ENCODE data around the gene YES1. TPM values are rescaled to one million over a fixed set of nuclear protein-coding genes. Genes with fewer than 3 reads are reported as not detected.
"Not testable (repeated sequence)": the region's sequence is repeated elsewhere in the genome, so short reads cannot be mapped to it uniquely, and the experiment has no call there.

YES1 gene
- polyA plus RNA-seq, 4 donors = 35.9 to 47.1 (median 39.8) TPM

DNA sequence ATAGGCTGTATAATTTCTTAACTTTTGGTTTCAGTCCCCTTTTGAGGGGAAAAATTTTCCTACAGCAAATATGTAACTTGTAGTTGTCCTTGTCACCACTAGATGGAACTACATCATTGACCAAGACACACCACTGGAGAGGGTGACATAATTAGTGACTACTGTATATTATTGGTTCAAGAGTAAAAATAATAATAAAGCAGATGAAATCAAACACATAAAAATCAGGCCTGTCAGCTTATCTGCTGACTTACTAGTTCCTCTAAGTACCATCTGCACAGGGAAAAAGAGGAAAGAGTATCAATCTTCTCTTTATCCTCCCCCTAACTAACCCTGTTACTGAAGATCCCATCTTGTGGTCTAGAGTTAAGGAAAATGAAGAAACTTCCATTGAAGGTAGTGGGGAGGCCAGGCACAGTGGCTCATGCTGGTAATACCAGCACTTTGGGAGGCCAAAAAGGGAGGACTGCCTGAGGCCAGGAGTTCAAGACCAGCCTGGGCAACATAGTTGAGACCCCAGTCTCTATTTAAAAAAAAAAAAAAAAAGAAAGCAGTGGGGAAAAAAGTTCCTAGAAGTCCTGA is 70.0 kb downstream of the YES1 start:
- no peaks in the 10 kb centered on the region for H3K4me1 ChIP-seq (ENCODE audit: control insufficient read depth in 3 of 3, insufficient read depth in 2 of 3, low read depth in 1 of 3, low read length in 2 of 3)
- DNase-seq = peak; percentile 45 to 53
- H3K36me3 ChIP-seq (ENCODE audit: control insufficient read depth in 3 of 3, insufficient read depth in 2 of 3, low read depth in 1 of 3, low read length in 3 of 3) = peaks cover 0 to 31% (median 0%) of the 10 kb centered on the region in 3 donors
- H3K4me3 ChIP-seq (ENCODE audit: low read depth in 1 of 3, low read length in 3 of 3) = no peak overlapping the region
- H3K9me3 ChIP-seq (ENCODE audit: control insufficient read depth in 2 of 2, insufficient read depth in 1 of 2, low read depth in 1 of 2, low read length in 1 of 2) = no peaks in the 10 kb centered on the region
- H3K27ac ChIP-seq (ENCODE audit: low read depth in 1 of 3, low read length in 2 of 3) = no peak overlapping the region
- no peaks in the 10 kb centered on the region for H3K27me3 ChIP-seq (ENCODE audit: control insufficient read depth in 3 of 3, insufficient read depth in 3 of 3, low read length in 3 of 3)
- FAIRE-seq = peak; percentile 64

- Histone ChIP-seq H3K36me3 (ENCODE audit: control insufficient read depth in 3 of 3, insufficient read depth in 2 of 3, low read depth in 1 of 3, low read length in 3 of 3) (peaks cover 0 to 25% (median 13%) of the 10 kb centered on the region in 3 donors), H3K9me3 (ENCODE audit: control insufficient read depth in 2 of 2, insufficient read depth in 1 of 2, low read depth in 1 of 2, low read length in 1 of 2) (no peaks in the 10 kb centered on the region), H3K27me3 (ENCODE audit: control insufficient read depth in 3 of 3, insufficient read depth in 3 of 3, low read length in 3 of 3) (no peaks in the 10 kb centered on the region), H3K4me3 (ENCODE audit: low read depth in 1 of 3, low read length in 3 of 3) (no peak overlapping the region), H3K4me1 (ENCODE audit: control insufficient read depth in 3 of 3, insufficient read depth in 2 of 3, low read depth in 1 of 3, low read length in 2 of 3) (peaks cover 0 to 5% (median 0%) of the 10 kb centered on the region in 3 donors), H3K27ac (ENCODE audit: low read depth in 1 of 3, low read length in 2 of 3) (no peak overlapping the region)
- 26 to 63% (median 50%) methylated on average over 3 of the region's 3 CpGs for WGBS, 3 donors
- peak in 1 of 2 donors; percentile 35 for DNase-seq
- FAIRE-seq = no peak
Observed at GRCh38 chr18:732371-732770, 79.7 kb downstream of the YES1 start.

GRCh38 chr18:731185-731584 is 80.9 kb downstream of the YES1 start:
- no peak for FAIRE-seq

GRCh38 chr18:730692-731091 is 81.3 kb downstream of the YES1 start:
- DNase-seq = no peak
- no peak overlapping the region for H3K4me3 ChIP-seq (ENCODE audit: low read depth in 1 of 3, low read length in 3 of 3)
- no peak for FAIRE-seq
- H3K27ac ChIP-seq (ENCODE audit: low read depth in 1 of 3, low read length in 2 of 3) = no peak overlapping the region
- H3K9me3 ChIP-seq (ENCODE audit: control insufficient read depth in 2 of 2, insufficient read depth in 1 of 2, low read depth in 1 of 2, low read length in 1 of 2) = no peaks in the 10 kb centered on the region
- no peaks in the 10 kb centered on the region for H3K27me3 ChIP-seq (ENCODE audit: control insufficient read depth in 3 of 3, insufficient read depth in 3 of 3, low read length in 3 of 3)
- H3K4me1 ChIP-seq (ENCODE audit: control insufficient read depth in 3 of 3, insufficient read depth in 2 of 3, low read depth in 1 of 3, low read length in 2 of 3) = peaks cover 0 to 5% (median 0%) of the 10 kb centered on the region in 3 donors
- peaks cover 0 to 20% (median 5%) of the 10 kb centered on the region in 3 donors for H3K36me3 ChIP-seq (ENCODE audit: control insufficient read depth in 3 of 3, insufficient read depth in 2 of 3, low read depth in 1 of 3, low read length in 3 of 3)

More at GRCh38 chr18:731185-731584, 80.9 kb downstream of the YES1 start:
- Histone ChIP-seq H3K36me3 (ENCODE audit: control insufficient read depth in 3 of 3, insufficient read depth in 2 of 3, low read depth in 1 of 3, low read length in 3 of 3) (peaks cover 0 to 22% (median 10%) of the 10 kb centered on the region in 3 donors), H3K4me1 (ENCODE audit: control insufficient read depth in 3 of 3, insufficient read depth in 2 of 3, low read depth in 1 of 3, low read length in 2 of 3) (peaks cover 0 to 5% (median 0%) of the 10 kb centered on the region in 3 donors), H3K4me3 (ENCODE audit: low read depth in 1 of 3, low read length in 3 of 3) (no peak overlapping the region), H3K27ac (ENCODE audit: low read depth in 1 of 3, low read length in 2 of 3) (no peak overlapping the region), H3K9me3 (ENCODE audit: control insufficient read depth in 2 of 2, insufficient read depth in 1 of 2, low read depth in 1 of 2, low read length in 1 of 2) (no peaks in the 10 kb centered on the region), H3K27me3 (ENCODE audit: control insufficient read depth in 3 of 3, insufficient read depth in 3 of 3, low read length in 3 of 3) (no peaks in the 10 kb centered on the region)
- no peak for DNase-seq

GRCh38 chr18:730120-730519 is 81.9 kb downstream of the YES1 start:
- not testable (repeated sequence) for H3K4me3 ChIP-seq (ENCODE audit: low read depth in 1 of 3, low read length in 3 of 3); FAIRE-seq; H3K9me3 ChIP-seq (ENCODE audit: control insufficient read depth in 2 of 2, insufficient read depth in 1 of 2, low read depth in 1 of 2, low read length in 1 of 2); H3K4me1 ChIP-seq (ENCODE audit: control insufficient read depth in 3 of 3, insufficient read depth in 2 of 3, low read depth in 1 of 3, low read length in 2 of 3); DNase-seq; H3K27ac ChIP-seq (ENCODE audit: low read depth in 1 of 3, low read length in 2 of 3); H3K27me3 ChIP-seq (ENCODE audit: control insufficient read depth in 3 of 3, insufficient read depth in 3 of 3, low read length in 3 of 3)
- peaks cover 0 to 20% (median 0%) of the 10 kb centered on the region in 3 donors for H3K36me3 ChIP-seq (ENCODE audit: control insufficient read depth in 3 of 3, insufficient read depth in 2 of 3, low read depth in 1 of 3, low read length in 3 of 3)
- WGBS, 3 donors = 93 to 96% (median 94%) methylated on average over 5 of the region's 5 CpGs

- Histone ChIP-seq H3K9me3 (ENCODE audit: control insufficient read depth in 2 of 2, insufficient read depth in 1 of 2, low read depth in 1 of 2, low read length in 1 of 2) (no peaks in the 10 kb centered on the region), H3K4me1 (ENCODE audit: control insufficient read depth in 3 of 3, insufficient read depth in 2 of 3, low read depth in 1 of 3, low read length in 2 of 3) (no peaks in the 10 kb centered on the region), H3K27me3 (ENCODE audit: control insufficient read depth in 3 of 3, insufficient read depth in 3 of 3, low read length in 3 of 3) (no peaks in the 10 kb centered on the region), H3K4me3 (ENCODE audit: low read depth in 1 of 3, low read length in 3 of 3) (no peak overlapping the region), H3K36me3 (ENCODE audit: control insufficient read depth in 3 of 3, insufficient read depth in 2 of 3, low read depth in 1 of 3, low read length in 3 of 3) (peaks cover 0 to 15% (median 4%) of the 10 kb centered on the region in 3 donors), H3K27ac (ENCODE audit: low read depth in 1 of 3, low read length in 2 of 3) (no peak overlapping the region)
- DNase-seq (no peak), FAIRE-seq (no peak)
- 89 to 97% (median 93%) methylated on average over 9 of the region's 9 CpGs for WGBS, 3 donors
Observed at GRCh38 chr18:725646-726045, 86.4 kb downstream of the YES1 start.

- peaks cover 0 to 15% (median 4%) of the 10 kb centered on the region in 3 donors for H3K36me3 ChIP-seq (ENCODE audit: control insufficient read depth in 3 of 3, insufficient read depth in 2 of 3, low read depth in 1 of 3, low read length in 3 of 3)
- no peak for FAIRE-seq
Observed at GRCh38 chr18:723541-724080, 88.4 kb downstream of the YES1 start.

GRCh38 chr18:717003-717402 is 95.0 kb downstream of the YES1 start:
- Histone ChIP-seq H3K36me3 (ENCODE audit: control insufficient read depth in 3 of 3, insufficient read depth in 2 of 3, low read depth in 1 of 3, low read length in 3 of 3) (peaks cover 0 to 4% (median 0%) of the 10 kb centered on the region in 3 donors), H3K4me1 (ENCODE audit: control insufficient read depth in 3 of 3, insufficient read depth in 2 of 3, low read depth in 1 of 3, low read length in 2 of 3) (no peaks in the 10 kb centered on the region), H3K4me3 (ENCODE audit: low read depth in 1 of 3, low read length in 3 of 3) (no peak overlapping the region), H3K9me3 (ENCODE audit: control insufficient read depth in 2 of 2, insufficient read depth in 1 of 2, low read depth in 1 of 2, low read length in 1 of 2) (peaks cover 0 to 5% of the 10 kb centered on the region in 2 donors), H3K27ac (ENCODE audit: low read depth in 1 of 3, low read length in 2 of 3) (no peak overlapping the region), H3K27me3 (ENCODE audit: control insufficient read depth in 3 of 3, insufficient read depth in 3 of 3, low read length in 3 of 3) (no peaks in the 10 kb centered on the region)
- DNase-seq = no peak
- FAIRE-seq = no peak
- 86 to 91% (median 87%) methylated on average over 4 of the region's 4 CpGs for WGBS, 3 donors

More at GRCh38 chr18:723541-724080, 88.4 kb downstream of the YES1 start:
- Histone ChIP-seq H3K4me1 (ENCODE audit: control insufficient read depth in 3 of 3, insufficient read depth in 2 of 3, low read depth in 1 of 3, low read length in 2 of 3) (no peaks in the 10 kb centered on the region), H3K27ac (ENCODE audit: low read depth in 1 of 3, low read length in 2 of 3) (no peak overlapping the region), H3K9me3 (ENCODE audit: control insufficient read depth in 2 of 2, insufficient read depth in 1 of 2, low read depth in 1 of 2, low read length in 1 of 2) (no peaks in the 10 kb centered on the region), H3K4me3 (ENCODE audit: low read depth in 1 of 3, low read length in 3 of 3) (no peak overlapping the region), H3K27me3 (ENCODE audit: control insufficient read depth in 3 of 3, insufficient read depth in 3 of 3, low read length in 3 of 3) (no peaks in the 10 kb centered on the region)
- no peak for DNase-seq
- WGBS, 3 donors = 78 to 90% (median 86%) methylated on average over 1 of the region's 1 CpG

- Histone ChIP-seq H3K27me3 (ENCODE audit: control insufficient read depth in 3 of 3, insufficient read depth in 3 of 3, low read length in 3 of 3) (no peaks in the 10 kb centered on the region), H3K9me3 (ENCODE audit: control insufficient read depth in 2 of 2, insufficient read depth in 1 of 2, low read depth in 1 of 2, low read length in 1 of 2) (peaks cover 0 to 5% of the 10 kb centered on the region in 2 donors), H3K4me3 (ENCODE audit: low read depth in 1 of 3, low read length in 3 of 3) (no peak overlapping the region), H3K4me1 (ENCODE audit: control insufficient read depth in 3 of 3, insufficient read depth in 2 of 3, low read depth in 1 of 3, low read length in 2 of 3) (peaks cover 0 to under 1% (median 0%) of the 10 kb centered on the region in 3 donors), H3K36me3 (ENCODE audit: control insufficient read depth in 3 of 3, insufficient read depth in 2 of 3, low read depth in 1 of 3, low read length in 3 of 3) (peaks cover 0 to 4% (median 0%) of the 10 kb centered on the region in 3 donors), H3K27ac (ENCODE audit: low read depth in 1 of 3, low read length in 2 of 3) (no peak overlapping the region)
- WGBS, 3 donors = 77 to 87% (median 83%) methylated on average over 1 of the region's 1 CpG
- DNase-seq = no peak
- no peak for FAIRE-seq
Observed at GRCh38 chr18:715626-716025, 96.4 kb downstream of the YES1 start.
